Glomerular visceral epithelial cell (primary cell): Measurements from ENCODE around the gene PIK3R1.

Experiments used
- DNase-seq: peaks from one replicate; pipeline ENCODE4 v3.0.0-alpha.2; 2016; ENCODE audit errors: extremely low spot score

Gene PIK3R1

DNA sequence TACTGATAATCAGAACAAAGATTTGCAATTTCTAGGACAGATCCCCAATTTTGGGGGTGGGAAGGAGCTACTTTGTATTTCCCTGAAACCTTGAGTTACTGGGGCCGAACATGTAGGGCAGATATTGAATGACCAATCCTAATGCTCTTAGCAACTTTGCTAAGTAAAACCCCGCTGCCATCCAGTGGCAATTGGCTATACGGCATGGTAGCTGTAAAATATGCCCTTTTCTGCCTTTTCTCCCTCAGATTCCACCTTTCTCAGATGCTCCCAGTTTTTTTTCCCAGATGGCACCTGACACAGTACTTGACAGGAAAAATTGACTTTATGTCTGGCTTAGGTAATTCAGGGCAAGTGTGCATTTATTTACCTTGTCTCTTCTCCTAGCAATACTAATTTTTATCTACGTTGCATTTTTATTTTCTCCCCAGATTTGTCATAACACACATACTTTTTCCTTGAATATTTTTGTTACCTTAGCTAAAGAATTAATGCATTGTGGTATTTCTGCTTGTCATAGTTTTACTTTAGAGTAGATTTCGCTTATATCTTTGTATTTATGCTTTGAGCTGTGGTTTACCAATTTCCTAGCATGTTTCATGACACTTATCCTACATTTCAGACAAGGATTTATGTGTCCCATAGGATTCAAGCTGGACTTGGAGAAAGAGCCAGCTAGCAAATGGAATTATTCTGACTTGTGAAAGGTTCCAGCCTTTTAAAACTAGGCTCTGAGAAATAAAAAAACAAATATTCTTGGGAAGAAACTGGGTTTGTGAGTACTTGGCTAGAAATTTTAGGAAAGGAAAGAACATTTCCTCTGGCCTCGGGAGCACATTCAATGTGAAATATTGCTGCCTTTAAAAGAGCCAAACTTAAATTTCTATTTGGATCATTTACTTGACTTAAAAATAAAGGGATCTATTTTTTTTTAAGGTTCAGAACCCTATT is 37.4 kb downstream of the PIK3R1 start:
- DNase-seq: peak; percentile 73

DNA sequence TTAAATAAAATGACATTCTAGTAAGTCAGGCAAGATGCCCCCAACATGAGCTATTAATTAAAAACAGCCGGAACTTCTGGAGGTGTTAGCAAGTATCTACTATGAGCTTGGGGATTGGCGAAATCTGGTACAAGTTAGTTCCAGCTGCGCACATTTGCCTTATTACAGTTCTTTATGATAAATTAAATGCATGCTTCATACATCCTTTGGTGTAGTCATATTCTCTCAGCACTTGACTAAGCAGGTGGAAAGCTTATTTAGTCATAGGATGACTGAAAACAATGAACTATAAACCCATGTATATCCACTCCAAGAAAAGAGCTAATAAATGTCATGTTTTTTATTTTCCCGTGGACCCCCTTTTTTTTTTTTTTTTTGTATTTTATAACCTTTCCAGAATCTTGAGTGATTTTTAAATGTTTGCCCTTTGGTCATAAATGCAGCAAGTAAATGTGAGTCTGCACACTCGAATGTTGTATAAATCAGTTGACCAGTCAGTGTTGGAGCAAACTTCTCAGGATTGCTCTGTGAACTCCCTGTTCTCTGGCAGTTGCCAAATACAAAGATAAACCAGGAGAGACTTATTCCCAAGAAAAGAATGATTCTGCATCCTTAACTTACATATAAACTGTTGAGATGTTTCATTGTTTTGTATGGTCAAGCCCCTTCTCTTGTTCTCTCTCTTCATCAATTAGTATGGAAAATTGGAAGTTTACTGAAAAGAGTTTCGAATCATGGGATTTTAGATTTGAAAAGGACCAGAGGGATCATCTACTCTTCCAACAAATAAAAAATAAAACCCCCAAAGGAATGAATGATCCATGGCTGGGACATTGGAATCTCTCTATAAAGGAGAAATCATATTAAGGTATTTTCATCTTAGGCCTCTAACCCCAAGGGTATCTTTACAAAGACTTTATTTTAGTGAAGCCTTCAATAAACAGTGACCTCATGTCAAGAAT is 38.3 kb downstream of the PIK3R1 start:
- no peak for DNase-seq

DNA sequence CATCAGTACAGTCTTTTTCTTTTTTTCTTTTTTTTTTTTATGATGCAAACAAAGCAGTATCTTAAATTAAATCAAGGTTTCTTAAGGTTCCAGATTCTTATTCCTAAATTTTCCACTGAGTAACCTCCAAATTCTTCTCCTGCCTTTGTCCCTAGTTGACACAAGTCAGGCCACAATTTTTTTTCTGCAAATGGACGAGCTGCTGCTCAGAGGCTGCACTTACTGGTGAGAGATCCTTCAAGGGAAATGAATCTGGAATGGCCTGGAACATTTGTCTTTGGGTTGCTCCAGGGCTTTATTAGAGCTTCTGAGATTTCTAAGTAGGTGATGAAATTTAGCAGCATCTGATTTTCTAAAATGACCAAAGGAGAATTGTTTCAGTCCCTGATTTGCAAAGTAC is 39.3 kb downstream of the PIK3R1 start:
- no peak for DNase-seq

DNA sequence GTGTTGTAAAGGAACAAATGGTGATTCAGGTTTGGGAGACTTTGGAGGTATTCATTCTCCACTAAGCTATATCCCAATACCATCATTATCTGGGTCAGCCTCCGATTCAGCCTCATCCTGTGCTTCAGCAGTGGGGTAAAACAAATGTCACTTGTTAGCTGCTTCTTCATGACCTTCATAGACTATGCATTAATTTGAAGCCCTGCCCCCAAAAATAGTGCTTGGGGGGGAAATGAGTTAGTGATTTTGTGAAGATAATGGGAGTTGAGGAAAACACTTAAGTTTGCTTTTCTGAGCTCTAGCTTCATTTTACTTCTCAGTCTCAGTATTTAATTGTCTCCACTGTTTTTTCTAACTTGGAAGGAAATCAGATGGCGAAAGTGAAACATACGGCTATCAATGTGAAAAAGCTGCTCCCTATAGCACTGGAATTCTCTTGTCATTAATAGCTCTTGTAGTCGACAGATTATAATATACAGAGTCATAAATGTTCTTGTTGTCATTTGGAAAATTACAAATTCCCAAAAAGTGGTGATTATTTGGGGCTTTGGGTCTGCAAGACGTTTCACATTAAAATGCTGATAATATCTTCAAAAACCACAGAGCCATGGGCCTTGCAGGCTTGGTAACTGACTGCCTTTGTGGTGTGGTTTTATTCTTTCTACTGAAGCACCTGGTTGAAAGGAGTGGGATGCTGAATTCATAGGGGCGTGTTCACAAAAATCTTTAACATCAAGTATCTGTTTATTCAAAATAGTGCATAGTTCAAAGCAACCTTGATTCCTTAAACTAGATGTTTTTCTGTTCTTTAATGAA is 40.0 kb downstream of the PIK3R1 start:
- no peak for DNase-seq

DNA sequence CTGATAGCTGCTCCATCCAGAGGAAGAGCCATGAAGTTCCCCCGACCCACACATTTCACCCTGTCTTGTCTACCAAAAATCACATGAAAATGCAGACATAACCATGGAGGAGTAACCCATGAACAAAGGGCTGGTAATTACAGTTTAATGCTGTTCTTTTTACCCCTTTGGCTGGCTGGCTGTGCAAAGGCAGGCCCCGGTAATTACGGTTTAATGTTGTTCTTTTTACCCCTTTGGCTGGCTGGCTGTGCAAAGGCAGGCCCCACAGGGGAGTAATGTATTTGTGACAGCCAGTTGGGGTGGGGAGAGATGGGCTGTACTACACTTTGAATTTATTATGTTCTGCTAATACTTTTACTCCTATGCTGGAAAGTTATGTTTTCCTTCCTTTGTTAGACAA is 41.7 kb downstream of the PIK3R1 start:
- DNase-seq: no peak

DNA sequence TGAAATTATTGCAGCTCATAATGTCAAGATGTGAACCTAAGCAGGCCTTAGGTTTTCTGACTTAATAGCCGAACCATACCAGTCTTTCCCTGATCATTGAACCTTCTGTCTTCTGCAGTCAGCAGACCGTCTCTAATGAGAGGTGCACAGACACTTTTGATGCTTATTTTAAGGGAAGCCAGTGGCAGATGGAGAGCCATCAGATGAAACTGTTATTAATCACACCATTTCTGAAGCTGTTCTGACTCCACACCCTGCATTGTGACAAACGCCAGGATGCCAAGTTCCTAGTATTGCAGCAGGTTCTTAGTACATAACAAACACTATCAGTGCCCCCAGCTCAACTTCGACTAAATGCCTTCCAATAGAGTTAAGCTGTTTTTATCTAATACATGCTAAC is 43.0 kb downstream of the PIK3R1 start:
- no peak for DNase-seq

DNA sequence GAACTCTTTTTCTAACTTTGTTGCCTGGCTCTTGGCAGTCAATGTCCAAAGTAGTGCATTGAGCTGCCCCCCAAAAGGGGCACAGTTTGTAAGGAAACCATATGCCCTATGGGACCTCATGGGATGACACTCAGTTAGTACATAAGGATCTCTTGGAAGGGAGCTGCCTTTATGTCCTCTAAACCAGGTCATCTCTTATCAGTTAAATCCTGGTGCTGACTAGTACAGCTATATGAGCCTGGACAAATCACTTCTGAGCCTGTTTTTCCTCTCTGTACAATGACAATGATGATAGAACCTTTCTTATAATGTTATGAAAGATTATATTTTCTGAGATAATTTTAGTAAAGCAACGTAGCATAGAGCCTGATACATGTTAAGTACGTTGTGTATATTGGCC is 44.1 kb downstream of the PIK3R1 start:
- no peak for DNase-seq

DNA sequence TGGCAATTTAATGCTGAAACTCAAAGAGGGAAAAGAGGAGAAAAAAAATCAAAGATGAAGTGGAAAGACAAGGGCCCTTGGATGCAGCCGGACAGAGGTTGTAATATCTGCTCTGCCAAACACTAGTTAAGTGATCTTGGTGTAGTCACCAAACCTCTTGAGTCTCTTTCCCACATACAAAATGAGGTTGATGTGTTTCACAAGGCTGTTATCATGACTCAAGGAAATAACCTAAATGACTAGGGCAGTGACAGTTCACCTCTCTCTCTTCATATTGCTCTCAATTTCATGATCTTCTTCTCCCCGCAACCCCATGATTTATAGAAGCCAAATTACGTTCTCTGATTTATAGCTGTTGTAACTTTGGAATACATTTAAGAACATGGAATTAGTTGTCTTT is 44.9 kb downstream of the PIK3R1 start:
- DNase-seq: no peak

DNA sequence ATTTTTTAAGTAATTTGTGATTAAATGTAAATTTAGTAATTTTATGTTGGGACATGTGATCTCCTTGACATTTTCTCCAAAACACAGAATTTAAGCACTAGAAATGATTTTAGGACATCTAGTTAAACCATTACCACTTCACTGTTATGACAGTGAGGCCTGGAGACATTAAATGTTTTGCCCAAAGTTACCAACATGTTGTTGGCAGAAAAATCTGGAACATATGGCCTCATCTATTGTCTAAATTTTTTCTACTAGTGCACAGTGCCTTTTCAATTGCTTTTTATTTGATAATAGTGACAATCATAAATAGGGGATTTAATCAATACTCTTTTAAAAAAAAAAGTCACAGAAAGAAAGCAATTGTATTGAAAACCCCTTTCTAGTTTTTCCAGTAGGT is 45.6 kb downstream of the PIK3R1 start:
- no peak for DNase-seq

DNA sequence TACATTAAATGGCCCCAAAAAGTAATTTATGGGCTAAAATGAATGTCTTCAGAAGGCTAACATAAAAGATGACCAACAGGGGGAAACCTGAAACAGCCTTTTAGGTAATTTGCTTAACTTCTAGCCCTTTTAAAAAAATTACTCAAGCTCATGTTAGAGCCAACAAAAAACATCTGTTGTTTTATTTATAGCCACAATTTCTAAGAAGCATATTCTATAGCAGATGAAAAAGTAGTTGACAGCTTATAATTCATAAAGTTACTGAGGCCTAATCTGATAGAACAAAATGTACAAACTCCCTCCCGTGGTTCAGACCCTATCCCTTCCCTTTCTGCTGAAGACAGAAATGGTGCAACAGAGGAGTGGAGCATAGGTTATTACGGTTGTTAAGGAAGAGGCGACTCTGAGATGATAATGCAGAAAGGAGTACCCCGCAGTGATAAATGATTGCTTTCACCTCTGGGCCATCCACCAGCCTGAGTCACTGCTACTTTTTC is 46.1 kb downstream of the PIK3R1 start:
- no peak for DNase-seq

DNA sequence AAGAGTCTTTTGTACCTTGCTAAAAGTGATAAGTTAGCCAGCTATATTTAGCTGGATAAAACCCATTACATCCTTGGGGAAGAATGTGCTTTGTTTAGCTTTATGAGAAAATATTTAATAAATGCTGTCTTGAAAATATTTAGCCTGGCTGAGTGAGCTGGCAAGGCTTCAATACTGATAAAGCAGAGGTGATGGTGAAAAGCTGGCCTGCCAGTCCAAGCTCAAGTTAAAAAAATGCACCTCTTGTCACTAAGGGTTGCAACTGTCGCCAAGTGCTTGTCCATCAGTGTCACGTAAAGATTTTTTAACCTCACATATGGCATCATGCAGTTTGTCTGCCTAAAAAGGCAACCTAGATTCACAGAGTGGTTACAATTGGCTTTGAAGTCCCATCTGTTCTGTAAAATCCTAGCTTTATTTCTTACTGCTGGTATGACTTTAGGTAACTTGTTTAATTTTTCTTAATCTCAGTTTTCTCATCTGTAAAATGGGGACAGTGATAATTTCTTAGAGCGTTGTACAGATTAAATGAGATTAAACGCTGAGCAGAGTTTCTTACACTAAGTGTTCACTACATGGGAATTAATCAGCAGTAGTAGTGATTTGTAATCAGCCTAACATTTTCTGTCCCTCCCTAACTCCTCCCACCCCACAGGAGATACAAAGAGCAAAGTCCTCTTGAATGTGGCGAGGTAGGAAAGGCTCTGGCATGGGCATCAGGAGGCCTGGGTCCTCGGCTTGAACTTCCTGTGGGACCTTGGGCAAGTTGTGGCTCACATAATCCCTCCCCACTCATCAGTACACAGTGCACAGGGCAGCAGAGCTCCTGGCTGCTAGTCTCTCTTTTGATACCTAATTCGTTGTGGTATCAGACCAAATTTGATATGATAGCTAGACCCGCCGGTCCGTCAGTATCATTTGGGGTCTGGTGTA is 48.7 kb downstream of the PIK3R1 start:
- DNase-seq: peak; percentile 42

DNA sequence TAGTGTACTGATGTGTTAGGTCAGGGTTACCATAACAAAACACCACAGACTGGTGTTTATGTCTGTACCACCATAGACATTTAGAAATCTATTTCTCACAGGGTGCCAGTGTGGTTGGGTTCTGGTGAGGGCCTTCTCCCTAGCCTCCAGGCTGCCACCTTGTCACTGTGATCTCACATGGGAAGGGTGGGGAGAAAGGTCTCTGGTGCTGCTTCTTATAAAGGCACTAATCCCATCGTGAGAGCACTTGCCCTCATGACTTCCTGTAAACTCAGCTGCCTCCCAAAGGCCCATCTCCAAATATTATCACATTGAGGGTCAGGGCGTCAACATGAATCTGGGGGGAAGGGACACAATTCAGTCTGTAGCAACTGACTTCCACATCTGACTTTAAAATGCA is 49.8 kb downstream of the PIK3R1 start:
- no peak for DNase-seq

DNA sequence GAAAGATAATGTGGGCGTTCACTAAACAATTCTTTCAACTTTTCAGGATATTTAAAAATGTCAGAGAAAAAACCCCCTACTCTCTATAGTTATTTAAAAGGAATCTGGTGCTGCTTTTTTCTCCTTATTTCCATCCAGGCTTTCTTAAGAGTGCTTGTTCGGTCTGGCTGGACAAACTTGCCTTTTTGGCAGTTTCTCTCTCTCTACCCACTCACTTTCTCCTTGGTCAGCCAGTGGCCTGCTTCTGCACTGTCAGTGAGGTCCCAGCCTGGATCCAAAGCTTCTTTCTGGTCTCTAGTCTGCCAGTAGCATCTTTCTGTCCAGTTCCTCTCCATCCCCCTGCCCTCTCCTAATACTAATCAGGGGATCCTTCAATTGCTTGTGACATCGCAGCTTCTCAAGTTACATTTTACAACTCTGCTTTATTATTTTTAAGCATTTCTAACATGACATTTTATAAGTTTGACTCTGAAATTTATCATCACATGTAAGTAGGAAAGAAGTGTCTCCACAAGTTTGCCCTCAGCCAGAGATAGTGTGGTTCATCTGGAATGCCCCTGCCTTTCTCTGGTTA is 50.4 kb downstream of the PIK3R1 start:
- DNase-seq: no peak

DNA sequence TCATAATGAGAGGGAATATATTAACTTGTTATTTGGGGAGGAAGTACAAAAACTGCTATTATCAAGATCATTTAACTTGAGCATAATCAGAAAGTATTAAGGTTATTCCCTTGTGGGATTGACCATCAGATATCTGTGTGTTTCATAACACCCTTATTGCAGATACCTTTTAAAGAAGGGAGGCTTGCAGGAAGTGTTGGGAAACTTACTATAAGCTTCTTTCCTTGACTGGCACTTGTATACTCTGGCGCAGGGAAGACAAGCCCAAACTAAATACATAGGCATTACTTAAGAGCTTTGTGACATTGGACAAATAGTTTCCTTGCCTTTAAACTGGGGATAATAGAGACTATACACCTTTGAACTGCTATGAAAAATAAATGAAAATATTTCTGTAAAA is 50.9 kb downstream of the PIK3R1 start:
- DNase-seq: no peak

DNA sequence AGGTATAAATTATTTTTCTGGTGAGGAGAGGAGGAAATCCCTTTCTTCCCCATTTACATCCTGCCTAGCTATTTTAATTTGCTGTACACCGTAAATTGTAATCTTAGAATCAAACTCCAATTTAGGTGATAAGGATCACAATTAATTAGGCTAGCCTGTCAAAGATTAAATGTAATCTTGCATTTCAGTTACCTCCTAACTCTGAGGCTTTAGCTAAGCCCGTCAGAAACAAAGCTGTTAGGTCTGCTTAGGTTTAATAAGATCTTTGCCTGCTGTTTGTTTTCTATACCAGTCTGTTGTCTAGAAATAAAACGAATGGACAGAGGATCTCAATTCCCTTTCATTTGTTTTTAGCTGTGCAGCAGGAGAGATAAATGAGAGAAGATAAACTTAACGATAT is 51.5 kb downstream of the PIK3R1 start:
- DNase-seq: no peak

DNA sequence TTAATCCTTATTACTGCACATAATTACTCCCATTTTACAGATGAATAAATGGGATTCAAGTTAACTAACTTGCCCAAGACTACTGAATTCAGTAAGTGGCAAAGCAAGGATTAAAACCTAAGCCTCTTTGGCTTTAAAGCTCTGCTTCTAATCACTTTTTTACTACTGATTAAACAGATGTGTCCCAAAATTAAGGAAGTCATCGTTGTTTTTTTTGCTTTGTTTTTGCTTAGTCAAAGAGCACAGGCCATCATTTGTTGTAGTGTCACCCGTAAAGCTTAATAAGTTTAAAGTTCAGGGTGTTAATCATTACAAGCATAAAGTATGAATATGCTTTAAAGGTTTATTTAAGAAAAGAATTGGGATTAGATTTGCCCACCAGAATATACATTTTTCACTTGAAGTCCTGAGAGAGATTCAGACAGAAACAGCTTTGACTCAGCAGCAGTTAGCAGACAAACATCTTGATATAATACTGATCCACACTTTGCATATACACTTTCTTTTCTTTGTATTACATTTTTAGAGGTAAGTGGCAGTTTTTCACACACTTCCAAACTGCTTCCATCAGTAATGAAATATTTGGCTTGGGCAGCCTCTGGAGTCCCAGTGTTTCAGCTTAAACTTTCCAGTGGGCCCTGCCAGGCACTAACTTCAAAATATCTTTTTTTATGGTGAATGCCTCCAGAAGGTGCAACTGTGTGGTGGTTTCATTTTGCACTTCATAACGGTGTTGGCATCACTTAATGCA is 52.7 kb downstream of the PIK3R1 start:
- no peak for DNase-seq

DNA sequence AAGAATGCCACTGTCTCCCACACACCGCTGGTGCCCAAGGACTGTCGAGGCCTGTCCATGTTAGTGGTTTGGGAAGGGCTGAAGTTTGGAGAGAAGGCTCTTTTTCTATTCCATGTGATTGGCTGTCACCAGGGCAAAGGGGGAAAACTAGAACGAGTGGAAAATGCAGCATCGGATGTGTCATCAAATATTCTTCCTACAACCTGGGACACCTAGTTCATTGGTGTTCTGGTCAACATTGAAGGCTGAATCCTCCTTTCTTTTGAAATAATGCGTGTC is 53.2 kb downstream of the PIK3R1 start:
- no peak for DNase-seq

DNA sequence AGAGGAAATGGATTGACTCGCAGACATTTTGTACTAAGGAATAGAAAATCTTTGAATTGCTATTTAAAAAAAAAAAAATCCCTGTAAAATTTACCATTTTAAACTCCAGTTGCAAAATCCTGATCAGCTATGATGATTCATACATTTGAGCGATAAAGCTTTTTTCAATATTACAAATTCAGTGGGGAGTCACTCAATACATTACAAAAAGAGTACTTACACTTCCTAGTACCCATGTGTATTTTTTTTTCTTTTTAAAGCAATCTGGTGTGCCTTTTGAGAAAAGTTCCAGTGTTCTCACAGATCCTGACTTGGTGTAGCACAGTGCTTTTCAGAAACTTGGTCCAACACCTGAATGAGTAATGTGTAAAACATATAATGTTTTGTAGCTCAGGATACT is 54.3 kb downstream of the PIK3R1 start:
- DNase-seq: no peak

DNA sequence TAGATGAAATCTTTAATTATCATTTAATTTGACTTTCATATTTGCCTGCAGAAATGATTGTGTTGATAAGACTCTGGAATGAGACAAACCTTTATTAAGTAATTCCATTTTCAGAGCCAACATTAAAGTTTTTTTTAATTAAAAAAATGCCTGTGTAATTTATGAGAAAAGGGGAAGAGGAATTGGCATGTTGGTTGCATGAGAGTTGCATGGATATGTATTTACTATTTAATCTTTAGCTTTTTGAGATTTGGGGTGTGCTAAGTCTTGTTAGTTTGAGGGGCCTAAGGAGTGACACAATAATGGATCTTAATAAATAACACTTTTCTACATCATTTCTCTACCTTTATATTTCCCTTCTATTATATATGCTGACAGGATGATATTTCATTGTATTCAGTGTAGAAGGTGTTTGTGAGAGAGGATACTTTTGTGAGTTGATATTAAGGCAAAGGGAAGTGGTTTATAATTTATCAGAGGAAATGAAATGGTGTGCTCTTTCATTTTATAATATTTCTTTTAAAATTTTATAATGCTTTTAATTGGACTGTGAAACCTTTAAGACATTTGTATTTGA is 54.9 kb downstream of the PIK3R1 start:
- no peak for DNase-seq
